ENCODE results near the gene NDUFS1. TPM values are rescaled to one million over a fixed set of nuclear protein-coding genes. Genes with fewer than 3 reads are reported as not detected.
"Not testable (repeated sequence)": the region's sequence is repeated elsewhere in the genome, so short reads cannot be mapped to it uniquely, and the experiment has no call there.

The NDUFS1 gene
- total and polyA plus RNA-seq, 9 of the 15 experiments (the other 6 are each of a cell fraction or from before 2014, with no cell fraction given) = 75.0 to 130 (median 91.5) TPM

DNA sequence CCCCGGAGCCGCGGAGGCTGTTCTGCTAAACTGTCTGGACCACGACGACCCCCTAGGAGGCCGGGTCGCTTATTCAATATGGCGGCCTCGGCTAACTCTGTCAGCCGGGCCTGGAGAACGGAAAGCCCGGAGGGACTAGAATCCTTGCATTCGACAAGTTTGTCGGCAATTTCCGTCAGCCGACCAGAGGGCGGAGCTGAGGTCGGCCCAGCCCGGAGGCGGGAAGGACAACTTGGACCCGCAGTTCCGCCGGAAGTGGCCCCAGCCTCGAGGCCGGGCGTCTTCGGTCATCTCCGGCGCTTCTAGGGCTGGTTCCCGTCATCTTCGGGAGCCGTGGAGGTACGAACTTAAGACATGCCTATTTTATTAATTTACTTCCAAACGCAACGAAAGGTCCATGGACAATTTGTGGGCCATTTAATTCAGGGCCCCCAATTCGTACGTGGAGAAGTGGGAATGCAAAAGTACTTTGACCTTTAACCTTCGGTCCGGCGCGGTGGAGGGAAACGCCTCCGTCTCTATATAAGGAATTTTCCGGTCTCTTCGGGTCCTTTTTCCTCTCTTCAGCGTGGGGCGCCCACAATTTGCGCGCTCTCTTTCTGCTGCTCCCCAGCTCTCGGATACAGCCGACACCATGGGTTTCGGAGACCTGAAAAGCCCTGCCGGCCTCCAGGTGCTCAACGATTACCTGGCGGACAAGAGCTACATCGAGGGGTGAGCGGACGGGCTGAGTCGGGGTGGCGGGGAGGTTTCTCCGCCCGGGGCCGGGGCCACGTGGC is at the start of gene NDUFS1, which contains the start of gene EEF1B2 (continued):
- TF ChIP-seq JUN (IDR thresholded peaks at IDR 0.05; ENCODE audit: borderline replicate concordance, low read depth, low read length) (no peak), JUN (CRISPR knock-in tag; IDR thresholded peaks at IDR 0.05; ENCODE audit: borderline replicate concordance) (no peak), TCF7L2 (IDR thresholded peaks at IDR 0.05; ENCODE audit: low read depth, low read length) (no peak)

DNA sequence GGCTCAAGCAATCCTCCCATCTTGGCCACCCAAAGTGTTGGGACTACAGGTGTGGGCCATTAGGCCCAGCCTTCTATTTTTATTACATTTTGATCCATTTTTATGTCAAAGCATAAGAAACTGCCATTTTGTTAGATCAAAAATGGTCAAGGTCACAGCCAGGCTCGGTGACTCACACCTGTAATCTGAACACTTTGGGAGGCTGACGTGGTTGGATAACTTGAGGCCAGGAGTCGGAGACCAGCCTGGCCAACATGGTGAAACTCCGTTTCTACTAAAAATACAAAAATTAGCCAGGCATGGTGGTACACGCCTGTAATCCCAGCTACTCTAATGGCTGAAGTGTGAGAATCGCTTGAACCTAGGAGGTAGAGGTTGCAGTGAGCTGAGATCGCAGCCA is 49.7 kb upstream of the NDUFS1 start:
- H3K4me2 ChIP-seq (ENCODE audit: insufficient read depth, low read length) = no peak overlapping the region
- CTCF ChIA-PET (ENCODE audit: low intra/inter-chr PET ratio) = no interaction called here

DNA sequence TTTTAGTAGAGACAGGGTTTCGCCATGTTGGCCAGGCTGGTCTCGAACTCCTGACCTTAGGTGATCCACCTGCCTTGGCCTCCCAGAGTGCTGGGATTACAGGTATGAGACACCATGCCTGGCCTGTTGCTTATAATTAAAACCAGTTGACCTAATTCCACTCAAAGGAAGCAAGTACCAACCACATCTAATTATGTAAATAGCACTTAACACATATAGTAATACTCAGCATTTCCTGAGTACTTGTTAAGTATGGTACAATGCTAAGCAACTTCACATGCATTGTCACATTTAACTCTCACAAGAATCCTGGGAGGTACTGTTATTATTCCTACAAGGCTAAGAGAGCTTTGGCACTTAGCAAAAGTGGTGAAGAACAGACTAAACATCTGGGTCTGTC is 48.1 kb upstream of the NDUFS1 start:
- POLR2A ChIA-PET; intact Hi-C loops (cut with micrococcal nuclease); FAIRE-seq; ATAC-seq; H3K27ac ChIP-seq (ENCODE audit: extremely low read depth, low read depth, low read length); H3K4me3 ChIP-seq; H3K4me1 ChIP-seq (replicated peaks in 1 of 2; ENCODE audit: control insufficient read depth in 2 of 2, insufficient read depth in 2 of 2, low read length in 2 of 2); DNase-seq (ENCODE audit: extremely low read depth in 1 of 4, low spot score in 3 of 4); in situ Hi-C loops (cut with MboI); H3K4me2 ChIP-seq (ENCODE audit: insufficient read depth, low read length); H3K36me3 ChIP-seq (ENCODE audit: control insufficient read depth, insufficient read depth, low read length); H2AFZ ChIP-seq (ENCODE audit: low read depth, low read length); H3K9me1 ChIP-seq (ENCODE audit: control insufficient read depth, insufficient read depth, low read length); CTCF ChIA-PET (ENCODE audit: low intra/inter-chr PET ratio); BruUV-seq (replicated peaks); H3K9ac ChIP-seq (ENCODE audit: insufficient read depth in 1 of 2, low read depth in 2 of 2, low read length in 2 of 2); H4K20me1 ChIP-seq (replicated peaks; ENCODE audit: control insufficient read depth, insufficient read depth, low read length); H3K9me3 ChIP-seq (replicated peaks; ENCODE audit: control insufficient read depth, insufficient read depth, low read depth, low read length); H3K79me2 ChIP-seq (ENCODE audit: control insufficient read depth, insufficient read depth, low read length): not testable (repeated sequence)
- peaks cover 0 to 16% of the 10 kb centered on the region in 2 experiments; a peak in 3 of 5 replicates for H3K27me3 ChIP-seq (ENCODE audit: control insufficient read depth in 2 of 2, insufficient read depth in 2 of 2, low read length in 2 of 2)
- 22% methylated on average over 2 of the region's 2 CpGs for WGBS (ENCODE audit: insufficient coverage, low coverage, missing lambda C conversion rate)

More for the DNA sequence above, 49.7 kb upstream of the NDUFS1 start:
- H3K4me3 ChIP-seq = no peak overlapping the region
- H3K4me1 ChIP-seq (replicated peaks in 1 of 2; ENCODE audit: control insufficient read depth in 2 of 2, insufficient read depth in 2 of 2, low read length in 2 of 2) = no peaks in the 10 kb centered on the region
- H3K27ac ChIP-seq (ENCODE audit: extremely low read depth, low read depth, low read length) = no peak overlapping the region
- DNase-seq (ENCODE audit: extremely low read depth in 1 of 4, low spot score in 3 of 4) = peak in 1 of 4 experiments; percentile 3
- ATAC-seq = no peak
- no peak for FAIRE-seq
- peaks cover 3 to 5% of the 10 kb centered on the region in 2 experiments; a peak in 2 of 5 replicates for H3K27me3 ChIP-seq (ENCODE audit: control insufficient read depth in 2 of 2, insufficient read depth in 2 of 2, low read length in 2 of 2)
- H3K9ac ChIP-seq (ENCODE audit: insufficient read depth in 1 of 2, low read depth in 2 of 2, low read length in 2 of 2) = no peak overlapping the region
- no peaks in the 10 kb centered on the region for H3K9me3 ChIP-seq (replicated peaks; ENCODE audit: control insufficient read depth, insufficient read depth, low read depth, low read length)
- POLR2A ChIA-PET = interaction anchor here (0.5 to 0.7 kb wide), 2 partner anchors 12 to 33 kb away, joined by 3 read pairs; no protein-coding TSS in a partner anchor
- no peaks in the 10 kb centered on the region for H3K9me1 ChIP-seq (ENCODE audit: control insufficient read depth, insufficient read depth, low read length)
- intact Hi-C loops (cut with micrococcal nuclease) (no loop called here), in situ Hi-C loops (cut with MboI) (no loop called here)
- H3K36me3 ChIP-seq (ENCODE audit: control insufficient read depth, insufficient read depth, low read length) = no peaks in the 10 kb centered on the region
- 10% methylated on average over 4 of the region's 7 CpGs for WGBS (ENCODE audit: insufficient coverage, low coverage, missing lambda C conversion rate)
- BruUV-seq (replicated peaks) = no TSS peak
- no peak for TF ChIP-seq STAT5A (IDR thresholded peaks at IDR 0.05; ENCODE audit: borderline replicate concordance, low read length)
- no peaks in the 10 kb centered on the region for H3K79me2 ChIP-seq (ENCODE audit: control insufficient read depth, insufficient read depth, low read length)
- H2AFZ ChIP-seq (ENCODE audit: low read depth, low read length) = no peak overlapping the region
- H4K20me1 ChIP-seq (replicated peaks; ENCODE audit: control insufficient read depth, insufficient read depth, low read length) = no peaks in the 10 kb centered on the region

Data from K562 (cell line).